Measurements from ENCODE around the gene DTWD2.
"Not testable (repeated sequence)": the region's sequence is repeated elsewhere in the genome, so short reads cannot be mapped to it uniquely, and the experiment has no call there.

Gene DTWD2
- total RNA-seq = 5.8 to 11.0 (median 7.9) reads per million in 4 donors

GRCh38 chr5:118987988-118988865 is at the start of gene DTWD2:
DTWD2 (minus strand) TSS chr5:118988547; CDS start chr5:118988511, 36 bp downstream.
- peak; percentile 78 to 94 (median 84) for DNase-seq

DNA sequence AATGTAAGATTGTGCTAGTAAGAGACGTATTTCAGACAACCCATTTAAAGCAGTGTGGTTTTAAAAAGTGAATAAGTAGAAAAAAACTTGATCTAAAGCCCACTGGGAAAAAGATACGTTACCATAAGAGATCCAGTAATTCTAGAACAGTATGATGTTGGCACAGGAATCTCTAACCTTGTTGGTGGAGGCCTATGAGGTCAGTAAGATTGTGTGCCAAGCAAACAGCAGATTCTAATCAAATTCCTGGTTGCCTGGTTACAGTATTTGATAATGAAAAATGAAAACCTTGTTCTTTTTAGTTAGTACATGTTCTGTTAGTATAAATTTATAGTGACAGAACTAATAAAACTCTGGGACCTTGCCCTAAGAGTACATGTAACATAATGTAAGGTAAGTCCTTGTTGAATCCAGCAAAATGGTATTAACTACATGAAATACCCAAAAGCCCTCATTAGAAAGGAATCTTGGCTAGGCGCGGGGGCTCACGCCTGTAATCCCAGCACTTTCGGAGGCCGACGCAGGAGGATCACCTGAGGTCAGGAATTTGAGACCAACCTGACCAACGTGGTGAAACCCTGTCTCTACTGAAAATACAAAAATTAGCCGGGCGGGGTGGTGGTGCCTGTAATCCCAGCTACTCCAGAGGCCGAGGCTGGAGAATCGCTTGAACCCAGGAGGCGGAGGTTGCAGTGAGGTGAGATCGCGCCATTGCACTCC is 49.3 kb upstream of the DTWD2 start:
- no peak for DNase-seq

- peak in 1 of 5 donors; percentile 7 for DNase-seq
Measured at GRCh38 chr5:119036101-119036762, 47.9 kb upstream of the DTWD2 start.

- DNase-seq = no peak
Measured at GRCh38 chr5:119033135-119033534, 44.8 kb upstream of the DTWD2 start.

DNA sequence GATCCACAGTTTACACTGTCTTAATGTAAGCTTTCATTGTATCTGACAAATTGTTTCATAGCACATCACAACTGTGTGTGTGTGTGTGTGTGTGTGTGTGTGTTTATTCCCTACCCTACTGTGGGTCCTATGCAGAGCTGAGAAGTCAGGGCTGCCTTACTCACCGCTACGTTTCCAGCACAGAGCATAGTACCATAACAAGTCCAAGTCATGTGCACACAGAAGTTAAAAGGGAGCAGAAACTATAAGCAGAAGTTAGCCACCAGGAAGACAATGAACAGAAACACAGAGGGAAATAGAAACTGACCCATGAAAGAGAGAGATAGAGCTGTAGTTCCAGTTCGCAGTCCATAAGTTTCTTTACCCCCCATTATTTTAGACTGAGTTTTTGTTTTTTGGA is 44.3 kb upstream of the DTWD2 start:
- no peak for DNase-seq

DNA sequence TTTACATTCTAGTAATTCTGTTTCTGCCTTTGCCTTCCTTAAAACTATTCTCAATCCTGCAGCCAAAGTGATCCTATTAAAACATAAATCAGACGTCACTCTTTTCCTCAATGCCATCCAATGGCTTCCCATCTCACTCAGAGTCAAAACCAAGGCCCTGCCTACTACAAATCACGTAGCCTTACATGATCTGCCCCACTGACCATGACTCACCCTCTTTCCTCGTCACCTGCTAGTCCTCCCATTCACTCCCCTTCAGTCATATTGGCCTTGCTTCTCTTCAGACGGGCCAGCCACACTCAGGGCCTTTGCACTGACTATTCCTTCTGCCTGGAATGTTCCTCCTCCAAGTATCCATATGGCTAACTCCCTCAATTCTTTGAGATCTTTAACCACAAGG is 43.6 kb upstream of the DTWD2 start:
- peak in 1 of 5 donors; percentile 25 for DNase-seq

GRCh38 chr5:119031011-119031886 is 42.9 kb upstream of the DTWD2 start:
- DNase-seq = peak in 1 of 5 donors; percentile 67

- no peak for DNase-seq
Measured at GRCh38 chr5:119028575-119028974, 40.2 kb upstream of the DTWD2 start.

DNA sequence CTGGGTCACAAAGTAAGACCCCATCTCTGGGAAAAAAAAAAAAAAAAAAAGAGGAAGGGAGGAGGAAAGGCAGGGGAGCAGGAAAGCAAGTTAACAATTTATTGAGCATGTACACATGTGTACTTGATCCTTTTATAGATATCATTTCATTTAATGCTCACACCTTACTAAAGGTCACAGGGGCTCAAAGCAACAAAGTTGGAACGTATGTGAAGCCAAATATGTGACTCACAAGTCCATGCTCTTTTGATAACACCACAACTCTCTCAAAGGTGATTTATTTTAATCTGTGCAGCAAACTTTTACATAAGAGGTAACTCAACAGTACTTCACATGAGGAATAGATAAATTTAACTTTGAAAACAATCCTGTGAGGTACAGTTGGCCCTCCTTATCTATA is 34.4 kb upstream of the DTWD2 start:
- DNase-seq = no peak

- peak in 1 of 5 donors; percentile 43 for DNase-seq
Measured at GRCh38 chr5:119022017-119022745, 33.8 kb upstream of the DTWD2 start.

DNA sequence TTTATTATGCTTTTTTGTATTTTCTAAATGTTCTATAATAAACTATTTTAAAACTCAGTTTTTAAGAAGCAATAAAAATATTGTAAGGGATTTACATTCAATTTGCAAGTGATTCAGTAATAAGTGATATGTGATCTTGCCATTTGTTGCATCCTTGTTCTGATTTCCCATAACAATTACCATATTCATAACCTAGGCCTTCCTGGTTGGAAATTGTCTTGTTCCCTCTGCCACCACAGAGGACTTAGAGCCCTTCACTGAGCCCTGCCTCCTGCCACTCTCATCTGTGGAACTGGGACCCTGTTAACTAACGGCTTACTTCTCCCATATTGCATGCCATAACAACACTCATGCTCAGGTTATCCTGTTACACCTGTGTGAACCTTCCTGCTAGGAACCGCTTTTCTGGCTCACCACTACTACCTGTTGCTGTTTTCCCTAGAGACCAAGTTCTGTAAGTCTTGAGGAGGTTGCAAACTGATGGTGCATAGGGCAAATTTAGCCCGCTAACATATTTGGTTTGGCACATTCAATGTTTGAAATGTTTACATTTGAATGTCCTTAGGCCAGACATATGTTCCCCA is 32.9 kb upstream of the DTWD2 start:
- no peak for DNase-seq

DNA sequence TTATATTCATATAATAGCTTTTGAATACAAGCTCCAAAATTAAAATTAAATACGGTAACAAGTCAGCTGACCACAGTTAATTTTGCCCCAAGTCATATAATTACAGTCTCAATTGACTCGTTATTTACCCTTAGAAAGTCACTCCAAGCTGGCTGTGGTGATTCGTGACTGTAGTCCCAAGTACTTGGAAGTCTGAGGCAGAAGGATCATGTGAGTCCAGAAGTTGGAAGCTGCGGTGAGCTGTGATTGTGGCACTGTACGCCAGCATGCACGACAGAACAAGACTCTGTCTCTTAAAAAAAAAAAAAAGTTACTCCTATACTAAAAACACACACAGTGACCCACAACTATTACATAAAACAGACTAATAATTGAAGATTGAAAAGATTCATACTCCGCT is 31.6 kb upstream of the DTWD2 start:
- no peak for DNase-seq

DNA sequence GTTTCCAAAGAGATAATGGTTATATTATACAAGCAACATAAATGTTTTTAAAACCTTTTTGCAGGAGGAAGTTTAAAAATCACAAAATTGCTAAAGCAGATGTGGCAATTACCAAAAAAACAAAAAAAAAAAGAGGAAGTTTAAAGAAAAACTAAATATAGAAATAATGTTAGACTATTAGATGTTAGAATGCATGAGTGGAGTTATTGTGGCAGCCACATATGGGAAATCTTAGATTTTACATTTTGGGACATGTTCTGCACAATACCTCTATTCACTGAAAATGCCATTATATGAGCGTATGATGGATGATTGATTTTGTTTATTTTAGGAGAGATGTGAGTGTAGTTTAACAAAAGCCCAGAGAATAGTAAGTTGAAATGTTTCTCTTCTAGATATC is 31.2 kb upstream of the DTWD2 start:
- DNase-seq = no peak

GRCh38 chr5:119017994-119018393 is 29.6 kb upstream of the DTWD2 start:
- DNase-seq = no peak

DNA sequence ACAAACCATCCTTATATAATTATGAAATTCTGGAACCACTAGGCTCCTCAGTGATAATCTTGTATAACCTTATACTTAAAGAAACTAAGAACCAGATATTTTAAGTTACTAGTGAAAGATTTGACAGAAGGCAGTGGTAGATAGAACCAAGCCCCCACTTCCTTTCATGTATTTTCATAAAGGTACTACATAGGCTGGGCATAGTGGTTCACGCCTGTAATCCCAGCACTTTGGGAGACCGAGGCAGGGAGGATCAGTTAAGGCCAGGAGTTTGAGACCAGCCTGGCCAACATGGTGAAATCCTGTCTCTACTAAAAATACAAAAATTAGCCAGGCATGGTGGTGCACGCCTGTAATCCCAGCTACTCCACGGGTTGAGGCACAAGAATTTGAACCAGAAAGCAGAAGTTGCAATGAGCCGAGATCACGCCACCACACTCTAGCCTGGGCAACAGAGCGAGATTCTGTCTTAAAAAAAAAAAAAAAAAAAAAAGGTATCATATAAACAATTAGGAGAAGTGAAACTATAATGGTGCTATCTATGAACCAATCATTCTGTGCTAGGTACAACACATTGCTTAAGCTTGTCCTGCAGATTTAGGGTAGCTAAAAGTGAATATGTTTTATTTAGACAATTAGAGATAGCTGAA is 27.9 kb upstream of the DTWD2 start:
- DNase-seq = no peak

DNA sequence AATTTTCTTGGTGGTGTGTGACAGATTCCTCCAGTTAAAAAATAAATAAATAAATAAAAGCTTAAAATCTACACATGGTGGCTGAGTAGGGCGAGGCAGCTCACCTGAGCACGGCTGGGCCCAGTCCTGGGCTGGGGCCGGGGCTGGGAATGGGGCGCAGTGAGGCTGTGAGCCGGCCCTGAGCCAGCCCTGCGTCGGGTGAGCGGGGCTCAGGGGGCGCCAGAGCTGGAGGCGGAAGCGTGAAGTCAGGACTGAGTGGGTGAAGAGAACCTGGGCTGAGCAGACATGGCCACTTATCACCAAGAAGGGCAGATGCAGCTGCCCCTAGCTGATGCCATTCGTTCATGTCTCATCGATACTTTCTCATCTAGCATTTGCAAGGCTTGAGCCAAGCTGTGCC is 22.8 kb upstream of the DTWD2 start:
- no peak for DNase-seq

GRCh38 chr5:119010206-119010605 is 21.9 kb upstream of the DTWD2 start:
- DNase-seq = no peak

- no peak for DNase-seq
Measured at GRCh38 chr5:119009131-119009530, 20.8 kb upstream of the DTWD2 start.

GRCh38 chr5:118999696-119000095 is 11.3 kb upstream of the DTWD2 start:
- DNase-seq = no peak

- not testable (repeated sequence) for DNase-seq
Measured at GRCh38 chr5:118998861-118999260, 10.5 kb upstream of the DTWD2 start.

DNA sequence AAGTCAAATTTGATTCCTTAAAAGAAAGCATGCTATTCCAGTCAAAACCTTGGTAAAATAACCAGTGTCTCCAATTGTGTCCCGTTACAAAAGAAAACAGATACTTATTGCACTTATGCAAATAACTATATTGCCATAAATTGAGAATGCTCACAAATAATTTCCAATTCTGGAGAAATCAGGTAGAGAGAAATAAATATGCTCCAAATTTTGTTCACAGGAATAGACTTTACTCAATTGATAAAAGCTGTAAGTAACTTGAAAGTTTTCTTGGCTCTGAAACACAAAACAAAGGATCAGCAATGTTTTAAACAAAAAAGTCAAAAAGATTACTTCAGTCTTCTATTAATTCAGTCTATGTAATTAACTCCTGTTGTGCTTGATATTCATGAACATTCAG is 7.8 kb upstream of the DTWD2 start:
- DNase-seq = no peak
